GM12878 (cell line): ENCODE measurements around the gene PRDM12. TPM values are rescaled to one million over a fixed set of nuclear protein-coding genes. Genes with fewer than 3 reads are reported as not detected.

ENCODE experiments used
- ATAC-seq: fragments of 200-7000 bp; cut with Tn5 transposase; 3 replicates; pipeline ENCODE4 v1.9.1; 2020; ENCODE audit warnings: mild to moderate bottlenecking, moderate library complexity
- BruUV-seq: library from RNA; stranded (reverse); fragments of 400-500 nt; replicated peaks from 2 replicates; lab custom pipeline; 2021; lab: Mats Ljungman, UMichigan
- CTCF ChIA-PET: fragments of 300-600 bp; sonication (Branson Sonifier 250); formaldehyde crosslinking; extraction: SDS; loops from one replicate; lab custom pipeline; 2021; ENCODE audit warnings: inconsistent platforms; lab: Yijun Ruan, JAX
- POLR2A ChIA-PET: fragments of 350-600 bp; formaldehyde crosslinking; extraction: SDS; loops from one replicate; lab custom pipeline; 2021; ENCODE audit warnings: inconsistent platforms; lab: Charles Lee
- RAD21 ChIA-PET: fragments of 300-600 bp; sonication (Branson Sonifier 250); formaldehyde crosslinking; loops from one replicate; lab custom pipeline; 2023; ENCODE audit warnings: antibody characterized with exemption; ENCODE audit not compliant: unreplicated experiment; lab: Charles Lee
- SMC1A ChIA-PET: fragments of 300-600 bp; sonication (Branson Sonifier 250); formaldehyde crosslinking; loops from one replicate; lab custom pipeline; 2023; ENCODE audit not compliant: unreplicated experiment, uncharacterized antibody; lab: Charles Lee
- DNase-seq: peaks from one replicate; pipeline ENCODE4 v3.0.0-alpha.2; 2011; ENCODE audit warnings: low read depth, low spot score
- FAIRE-seq: peaks from 3 replicates; lab custom pipeline; 2011; peaks lifted over from hg19 to GRCh38; lab: Jason Lieb, UNC
- H2AFZ ChIP-seq: 2 replicates; pipeline ENCODE4 v1.6.0; 2011; ENCODE audit warnings: low read depth, low read length, control low read depth; ENCODE audit not compliant: control insufficient read depth
- H3K27ac ChIP-seq: 2 replicates; pipeline ENCODE4 v1.5.1; 2011; ENCODE audit warnings: control low read depth; ENCODE audit not compliant: control insufficient read depth, insufficient read depth
- H3K27me3 ChIP-seq, 2 experiments: replicated peaks in 1 of 2; 2 replicates each; pipeline versions ENCODE4 v1.6.0 to v1.6.1; 2011; ENCODE audit warnings: low read length in 1 of 2; ENCODE audit not compliant: control insufficient read depth in 2 of 2, insufficient read depth in 2 of 2
- H3K36me3 ChIP-seq, 2 experiments: 2 replicates each; pipeline ENCODE4 v1.5.1; 2011; ENCODE audit warnings: low read length in 1 of 2; ENCODE audit not compliant: control insufficient read depth in 2 of 2, insufficient read depth in 2 of 2
- H3K4me1 ChIP-seq: 2 replicates; pipeline ENCODE4 v1.6.1; 2011; ENCODE audit warnings: mild to moderate bottlenecking, low read length, moderate library complexity, mixed read lengths; ENCODE audit not compliant: control insufficient read depth, insufficient read depth
- H3K4me2 ChIP-seq: 2 replicates; pipeline ENCODE4 v1.6.0; 2011; ENCODE audit warnings: control low read depth; ENCODE audit not compliant: control insufficient read depth, insufficient read depth
- H3K4me3 ChIP-seq: fragments of 200-600 bp; sonication (generic); 2 replicates; pipeline ENCODE4 v1.5.1; 2016
- H3K79me2 ChIP-seq: 2 replicates; pipeline ENCODE4 v1.6.0; 2011; ENCODE audit warnings: low read length; ENCODE audit not compliant: control insufficient read depth, insufficient read depth
- H3K9ac ChIP-seq: 2 replicates; pipeline ENCODE4 v1.8.0; 2011; ENCODE audit warnings: low read length, control low read depth, mixed read lengths; ENCODE audit not compliant: control insufficient read depth, insufficient read depth
- H3K9me3 ChIP-seq: replicated peaks from 3 replicates; pipeline ENCODE4 v1.5.1; 2011; ENCODE audit warnings: mild to moderate bottlenecking, low read length; ENCODE audit not compliant: control insufficient read depth, insufficient read depth
- H4K20me1 ChIP-seq: 2 replicates; pipeline ENCODE4 v1.6.0; 2011; ENCODE audit not compliant: control insufficient read depth, insufficient read depth
- BHLHE40 ChIP-seq, 2 experiments: fragments of 450-650 bp in 1 of 2; IDR thresholded peaks; 2 replicates each; pipeline ENCODE4 v1.6.1; 2011 to 2017; ENCODE audit warnings: low read depth in 2 of 2, borderline replicate concordance in 1 of 2, improper control_type of control experiment in 1 of 2, low read length in 1 of 2, mild to moderate bottlenecking in 1 of 2
- EZH2 ChIP-seq: IDR thresholded peaks from 2 replicates; pipeline ENCODE4 v1.6.1; 2012; ENCODE audit warnings: low read depth, mild to moderate bottlenecking, control low read depth, inconsistent platforms, low read length, borderline replicate concordance; ENCODE audit not compliant: control insufficient read depth
- FOS ChIP-seq: IDR thresholded peaks from 3 replicates; pipeline ENCODE4 v1.6.1; 2011; ENCODE audit warnings: borderline replicate concordance; ENCODE audit not compliant: insufficient read length; ENCODE audit errors: extremely low read depth
- FOXM1 ChIP-seq: IDR thresholded peaks from 2 replicates; pipeline ENCODE4 v1.6.1; 2012; ENCODE audit warnings: low read depth, mild to moderate bottlenecking, inconsistent platforms, low read length, moderate library complexity
- GABPA ChIP-seq: IDR thresholded peaks from 2 replicates; pipeline ENCODE4 v1.6.1; 2014; ENCODE audit warnings: antibody characterized with exemption, low read depth, mild to moderate bottlenecking, inconsistent platforms
- HSF1 ChIP-seq: fragments of 150-350 bp; IDR thresholded peaks from 2 replicates; pipeline ENCODE4 v1.6.1; 2014; ENCODE audit warnings: mild to moderate bottlenecking, low read depth, low read length
- IKZF1 ChIP-seq: fragments of 450-650 bp; conservative IDR thresholded peaks from 2 replicates; pipeline ENCODE4 v1.6.1; 2017; ENCODE audit warnings: antibody characterized with exemption, mild to moderate bottlenecking
- NRF1 ChIP-seq: conservative IDR thresholded peaks from 2 replicates; pipeline ENCODE4 v1.6.1; 2011; ENCODE audit warnings: mild to moderate bottlenecking, low read depth, low read length, improper control_type of control experiment
- RCOR1 ChIP-seq: conservative IDR thresholded peaks from 2 replicates; pipeline ENCODE4 v1.6.1; 2012; ENCODE audit warnings: low read depth, low read length, improper control_type of control experiment
- TAF1 ChIP-seq: IDR thresholded peaks from 2 replicates; pipeline ENCODE4 v1.6.1; 2011; ENCODE audit warnings: mild to moderate bottlenecking, low read depth, low read length, borderline replicate concordance
- TCF12 ChIP-seq: IDR thresholded peaks from 2 replicates; pipeline ENCODE4 v1.6.1; 2011; ENCODE audit warnings: low read depth, mild to moderate bottlenecking, low read length
- WGBS: methylation state at CpG from one replicate; pipeline ENCODE4 v1.1.6; 2016; ENCODE audit warnings: low lambda C conversion rate; ENCODE audit not compliant: insufficient replicate concordance, insufficient coverage; ENCODE audit errors: missing lambda C conversion rate; 5-methylcytosine and 5-hydroxymethylcytosine counted together
- in situ Hi-C: fragments of 300-500 bp; cut with MboI; formaldehyde crosslinking; loops from 9 replicates; pipeline ENCODE4 v1.14.3; 2018; ENCODE audit warnings: mixed read lengths
- intact Hi-C: fragments of 100-400 bp; cut with micrococcal nuclease; formaldehyde crosslinking; loops from one replicate; pipeline ENCODE4 v1.14.2; 2022; ENCODE audit not compliant: unreplicated experiment
- polyA plus RNA-seq, 11 experiments: library from polyadenylated mRNA; depleted of rRNA in 4 of 11; unstranded in 6 of 11; stranded (reverse) in 5 of 11; fragments of >200 nt; fragmentation: Nextera tagmentation in 4 of 11; fragmentation: Illumina TruSeq in 1 of 11; extraction: Ambion mirVana in 4 of 11; extraction: Trizol in 1 of 11; gene quantifications; 1 replicate in 1 of 11; 2 replicates in 10 of 11; pipeline versions ENCODE4 v1.2.1 to v1.2.3, GENCODE V29; 2011 to 2016; ENCODE audit warnings: inconsistent platforms in 2 of 11, missing spikeins in 2 of 11, low read depth in 1 of 11
- total RNA-seq, 4 experiments: library from RNA; depleted of rRNA in 3 of 4; stranded (reverse); fragments of >200 nt in 3 of 4; fragmentation: Illumina TruSeq in 1 of 4; extraction: Trizol in 1 of 4; gene quantifications; 2 replicates each; pipeline versions ENCODE4 v1.2.1 to v1.2.3, GENCODE V29; 2013 to 2021
- TF ChIP-seq, protein P1 (sequence below): IDR thresholded peaks from 2 replicates; pipeline ENCODE4 v1.6.1; 2012; ENCODE audit warnings: mild to moderate bottlenecking, low read depth, low read length
- TF ChIP-seq, protein P2 (sequence below): fragments of 450-650 bp; IDR thresholded peaks from 2 replicates; pipeline ENCODE4 v1.6.1; 2017; ENCODE audit warnings: mild to moderate bottlenecking

PRDM12 gene
- total and polyA plus RNA-seq, 10 of the 15 experiments (the other 5 are each of a cell fraction or from before 2014, with no cell fraction given), result not detected

GRCh38 chr9:130677252-130677651, 12.9 kb downstream of the PRDM12 start (continued):
- TF ChIP-seq, protein P1, sequence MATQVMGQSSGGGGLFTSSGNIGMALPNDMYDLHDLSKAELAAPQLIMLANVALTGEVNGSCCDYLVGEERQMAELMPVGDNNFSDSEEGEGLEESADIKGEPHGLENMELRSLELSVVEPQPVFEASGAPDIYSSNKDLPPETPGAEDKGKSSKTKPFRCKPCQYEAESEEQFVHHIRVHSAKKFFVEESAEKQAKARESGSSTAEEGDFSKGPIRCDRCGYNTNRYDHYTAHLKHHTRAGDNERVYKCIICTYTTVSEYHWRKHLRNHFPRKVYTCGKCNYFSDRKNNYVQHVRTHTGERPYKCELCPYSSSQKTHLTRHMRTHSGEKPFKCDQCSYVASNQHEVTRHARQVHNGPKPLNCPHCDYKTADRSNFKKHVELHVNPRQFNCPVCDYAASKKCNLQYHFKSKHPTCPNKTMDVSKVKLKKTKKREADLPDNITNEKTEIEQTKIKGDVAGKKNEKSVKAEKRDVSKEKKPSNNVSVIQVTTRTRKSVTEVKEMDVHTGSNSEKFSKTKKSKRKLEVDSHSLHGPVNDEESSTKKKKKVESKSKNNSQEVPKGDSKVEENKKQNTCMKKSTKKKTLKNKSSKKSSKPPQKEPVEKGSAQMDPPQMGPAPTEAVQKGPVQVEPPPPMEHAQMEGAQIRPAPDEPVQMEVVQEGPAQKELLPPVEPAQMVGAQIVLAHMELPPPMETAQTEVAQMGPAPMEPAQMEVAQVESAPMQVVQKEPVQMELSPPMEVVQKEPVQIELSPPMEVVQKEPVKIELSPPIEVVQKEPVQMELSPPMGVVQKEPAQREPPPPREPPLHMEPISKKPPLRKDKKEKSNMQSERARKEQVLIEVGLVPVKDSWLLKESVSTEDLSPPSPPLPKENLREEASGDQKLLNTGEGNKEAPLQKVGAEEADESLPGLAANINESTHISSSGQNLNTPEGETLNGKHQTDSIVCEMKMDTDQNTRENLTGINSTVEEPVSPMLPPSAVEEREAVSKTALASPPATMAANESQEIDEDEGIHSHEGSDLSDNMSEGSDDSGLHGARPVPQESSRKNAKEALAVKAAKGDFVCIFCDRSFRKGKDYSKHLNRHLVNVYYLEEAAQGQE, result no peak
- TF ChIP-seq, all 136 proteins: peak for 0

DNA sequence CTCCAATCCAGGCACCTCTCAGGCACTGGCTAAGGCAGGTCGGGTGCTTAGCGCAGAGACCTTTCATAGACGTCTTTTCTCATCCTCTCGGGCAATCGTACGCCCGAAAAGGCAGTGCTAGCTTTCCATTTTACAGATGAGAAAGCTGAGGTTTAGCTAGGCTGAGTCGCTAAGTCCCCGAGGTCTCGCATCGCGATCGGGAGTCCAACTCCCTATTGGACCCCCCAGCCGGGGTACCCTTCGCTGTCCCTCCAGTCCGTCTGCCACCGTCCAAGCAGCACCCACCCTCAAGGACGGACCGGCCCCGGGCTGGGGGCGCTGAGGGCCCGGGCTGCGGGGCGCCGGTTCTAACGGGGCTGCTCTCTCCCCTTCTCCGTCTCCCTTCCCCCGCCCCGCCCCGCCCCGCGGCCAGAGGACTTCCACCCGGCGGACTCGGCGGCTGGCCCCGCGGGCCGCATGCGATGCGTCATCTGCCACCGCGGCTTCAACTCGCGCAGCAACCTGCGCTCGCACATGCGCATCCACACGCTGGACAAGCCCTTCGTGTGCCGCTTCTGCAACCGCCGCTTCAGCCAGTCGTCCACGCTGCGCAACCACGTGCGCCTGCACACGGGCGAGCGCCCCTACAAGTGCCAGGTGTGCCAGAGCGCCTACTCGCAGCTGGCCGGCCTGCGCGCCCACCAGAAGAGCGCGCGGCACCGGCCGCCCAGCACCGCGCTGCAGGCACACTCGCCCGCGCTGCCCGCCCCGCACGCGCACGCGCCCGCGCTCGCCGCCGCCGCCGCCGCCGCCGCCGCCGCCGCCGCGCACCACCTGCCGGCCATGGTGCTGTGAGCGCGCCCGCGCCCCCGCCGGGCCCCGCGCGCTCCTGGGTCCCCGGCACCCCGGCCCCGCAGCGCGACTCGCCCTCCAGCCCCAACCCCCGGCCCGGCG, 16.7 kb downstream of the PRDM12 start:
- ChIA-PET CTCF (interaction anchor here (2.3 to 6.5 kb wide), 3 partner anchors 12 to 219 kb away, joined by 18 to 111 read pairs (median 27); partner anchors contain the start of gene EXOSC2), POLR2A (interaction anchor here (2.1 kb wide), 1 partner anchor 12 kb away, joined by 6 read pairs; the partner anchor contains the start of gene EXOSC2), SMC1A (interaction anchor here (1.3 kb wide), 1 partner anchor 218 kb away, joined by 7 read pairs; no protein-coding TSS in a partner anchor), RAD21 (no interaction called here)
- Histone ChIP-seq H3K4me2 (peak overlapping the region; percentile 77), H3K9ac (no peak overlapping the region), H3K4me1 (peaks cover 7% of the 10 kb centered on the region), H3K27me3 (peaks cover 0 to 5% of the 10 kb centered on the region in 2 experiments; a peak in 3 of 4 replicates), H3K4me3 (peak overlapping the region; percentile 72; the same call in 1 of the 2 replicates), H4K20me1 (no peaks in the 10 kb centered on the region), H2AFZ (peak overlapping the region; percentile 45), H3K36me3 (no peaks in the 10 kb centered on the region), H3K79me2 (no peaks in the 10 kb centered on the region), H3K27ac (no peak overlapping the region), H3K9me3 (no peaks in the 10 kb centered on the region; the same call in 1 of the 3 replicates)
- intact Hi-C loops (no loop called here), in situ Hi-C loops (loop anchor here (10.0 kb wide), 1 partner anchor 226 kb away; no protein-coding TSS in a partner anchor)
- peak; percentile 64 for ATAC-seq
- no TSS peak for BruUV-seq
- peak; percentile 41 for FAIRE-seq
- 6% methylated on average over 55 of the region's 116 CpGs for WGBS
- DNase-seq, result no peak
- no peak for TF ChIP-seq FOXM1
- TF ChIP-seq BHLHE40 (IDR thresholded peaks at IDR 0.05; ENCODE audit: borderline replicate concordance in 1 of 2, low read depth in 2 of 2, low read length in 1 of 2), result peak in 1 of 2 experiments; percentile 62; a peak in 2 of 4 replicates
- no peak for TF ChIP-seq TAF1
- peak; percentile 41; the same call in 1 of the 2 replicates for TF ChIP-seq IKZF1
- no peak for TF ChIP-seq RCOR1
- peak; percentile 48 for TF ChIP-seq NRF1
- TF ChIP-seq FOS, result no peak
- no peak for TF ChIP-seq TCF12
- TF ChIP-seq, protein P2, sequence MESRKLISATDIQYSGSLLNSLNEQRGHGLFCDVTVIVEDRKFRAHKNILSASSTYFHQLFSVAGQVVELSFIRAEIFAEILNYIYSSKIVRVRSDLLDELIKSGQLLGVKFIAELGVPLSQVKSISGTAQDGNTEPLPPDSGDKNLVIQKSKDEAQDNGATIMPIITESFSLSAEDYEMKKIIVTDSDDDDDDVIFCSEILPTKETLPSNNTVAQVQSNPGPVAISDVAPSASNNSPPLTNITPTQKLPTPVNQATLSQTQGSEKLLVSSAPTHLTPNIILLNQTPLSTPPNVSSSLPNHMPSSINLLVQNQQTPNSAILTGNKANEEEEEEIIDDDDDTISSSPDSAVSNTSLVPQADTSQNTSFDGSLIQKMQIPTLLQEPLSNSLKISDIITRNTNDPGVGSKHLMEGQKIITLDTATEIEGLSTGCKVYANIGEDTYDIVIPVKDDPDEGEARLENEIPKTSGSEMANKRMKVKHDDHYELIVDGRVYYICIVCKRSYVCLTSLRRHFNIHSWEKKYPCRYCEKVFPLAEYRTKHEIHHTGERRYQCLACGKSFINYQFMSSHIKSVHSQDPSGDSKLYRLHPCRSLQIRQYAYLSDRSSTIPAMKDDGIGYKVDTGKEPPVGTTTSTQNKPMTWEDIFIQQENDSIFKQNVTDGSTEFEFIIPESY, result no peak
- no peak for TF ChIP-seq EZH2
- no peak for TF ChIP-seq GABPA
- TF ChIP-seq HSF1, result no peak
